ENCODE measurements around the gene FGF5.
"Not testable (repeated sequence)": the region's sequence is repeated elsewhere in the genome, so short reads cannot be mapped to it uniquely, and the experiment has no call there.

FGF5 gene

GRCh38 chr4:80295336-80295735, 28.9 kb downstream of the FGF5 start:
- Mint-ChIP-seq H3K4me1 (ENCODE audit: low read depth) (no peaks in the 10 kb centered on the region), H3K27ac (no peak overlapping the region), H3K36me3 (ENCODE audit: low read depth) (no peaks in the 10 kb centered on the region), H3K4me3 (no peak overlapping the region), H3K9me3 (no peaks in the 10 kb centered on the region), H3K27me3 (ENCODE audit: low read depth) (peaks cover 3% of the 10 kb centered on the region)

GRCh38 chr4:80295826-80296225, 29.4 kb downstream of the FGF5 start:
- Mint-ChIP-seq H3K9me3 (no peaks in the 10 kb centered on the region), H3K4me3 (no peak overlapping the region), H3K27ac (no peak overlapping the region), H3K4me1 (ENCODE audit: low read depth) (no peaks in the 10 kb centered on the region), H3K27me3 (ENCODE audit: low read depth) (peaks cover 3% of the 10 kb centered on the region), H3K36me3 (ENCODE audit: low read depth) (no peaks in the 10 kb centered on the region)

DNA sequence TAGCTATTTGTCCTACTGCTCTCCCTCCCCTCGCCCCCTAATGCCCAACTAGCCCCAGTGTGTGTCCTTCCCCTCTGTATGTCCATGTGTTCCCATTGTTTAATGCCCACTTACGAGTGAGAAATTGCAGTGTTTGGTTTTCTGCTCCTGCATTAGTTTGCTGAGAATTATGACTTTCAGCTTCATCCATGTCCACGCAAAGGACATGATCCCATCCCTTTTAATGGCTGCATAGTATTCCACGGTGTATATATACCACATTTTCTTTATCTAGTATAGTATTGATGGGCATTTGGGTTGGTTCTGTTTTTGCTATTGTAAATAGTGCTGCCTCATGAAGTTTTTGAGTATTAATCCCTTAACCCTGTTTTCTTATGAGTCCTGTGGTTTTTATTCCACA, 35.4 kb downstream of the FGF5 start:
- Mint-ChIP-seq H3K36me3 (ENCODE audit: low read depth) (no peaks in the 10 kb centered on the region), H3K27me3 (ENCODE audit: low read depth) (peaks cover 7% of the 10 kb centered on the region), H3K4me3 (no peak overlapping the region), H3K27ac (no peak overlapping the region), H3K9me3 (peaks cover 4% of the 10 kb centered on the region), H3K4me1 (ENCODE audit: low read depth) (no peaks in the 10 kb centered on the region)

DNA sequence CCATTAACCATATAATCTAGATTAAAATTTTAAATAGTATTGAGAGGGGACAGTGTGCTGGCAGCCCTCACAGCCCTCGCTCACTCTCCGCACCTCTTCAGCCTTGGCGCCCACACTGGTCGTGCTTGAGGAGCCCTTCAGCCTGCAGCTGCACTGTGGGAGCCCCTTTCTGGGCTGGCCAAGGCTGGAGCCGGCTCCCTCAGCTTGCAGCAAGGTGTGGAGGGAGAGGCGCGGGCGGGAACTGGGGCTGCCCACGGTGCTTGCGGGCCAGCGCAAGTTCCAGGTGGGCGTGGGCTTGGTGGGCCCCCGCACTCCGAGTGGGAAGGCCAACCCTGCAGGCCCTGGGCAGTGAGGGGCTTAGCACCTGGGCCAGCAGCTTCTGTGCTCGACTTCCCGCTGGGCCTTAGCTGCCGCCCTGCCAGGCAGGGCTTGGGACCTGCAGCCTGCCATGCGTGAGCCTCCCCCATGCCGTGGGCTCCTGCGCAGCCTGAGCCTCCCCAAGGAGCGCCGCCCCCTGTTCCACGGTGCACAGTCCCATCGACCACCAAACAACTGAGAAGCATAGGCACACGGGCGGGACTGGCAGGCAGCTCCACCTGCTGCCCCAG, 36.3 kb downstream of the FGF5 start:
- no peak overlapping the region for H3K4me3 Mint-ChIP-seq
- no peaks in the 10 kb centered on the region for H3K36me3 Mint-ChIP-seq (ENCODE audit: low read depth)
- H3K27me3 Mint-ChIP-seq (ENCODE audit: low read depth), result peaks cover 7% of the 10 kb centered on the region
- H3K27ac Mint-ChIP-seq, result no peak overlapping the region
- no peaks in the 10 kb centered on the region for H3K4me1 Mint-ChIP-seq (ENCODE audit: low read depth)
- peaks cover 4% of the 10 kb centered on the region for H3K9me3 Mint-ChIP-seq

GRCh38 chr4:80305466-80305865, 39.0 kb downstream of the FGF5 start:
- Mint-ChIP-seq H3K27ac (no peak overlapping the region), H3K9me3 (peaks cover 4% of the 10 kb centered on the region), H3K27me3 (ENCODE audit: low read depth) (peaks cover 10% of the 10 kb centered on the region), H3K36me3 (ENCODE audit: low read depth) (no peaks in the 10 kb centered on the region), H3K4me3 (no peak overlapping the region), H3K4me1 (ENCODE audit: low read depth) (no peaks in the 10 kb centered on the region)

DNA sequence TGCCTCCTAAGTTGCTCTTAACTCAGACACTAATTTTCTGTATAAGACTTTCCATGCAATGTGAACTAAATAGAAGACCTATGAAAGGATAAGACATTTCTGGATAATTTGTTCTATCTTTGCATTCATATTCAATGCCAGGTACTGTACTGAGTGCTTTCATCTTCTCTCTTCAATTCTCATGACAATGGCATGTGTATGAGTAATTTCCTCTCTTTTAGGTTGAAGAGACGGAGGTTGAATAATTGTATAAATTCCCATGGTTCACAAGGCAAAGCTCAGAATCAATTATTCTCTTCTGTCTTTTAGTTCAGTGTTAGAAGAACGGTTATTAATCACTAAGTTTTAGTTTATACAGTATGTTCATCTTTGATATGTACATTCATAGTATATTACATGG, 39.8 kb downstream of the FGF5 start:
- no peak overlapping the region for H3K4me3 Mint-ChIP-seq

GRCh38 chr4:80307183-80307735, 40.8 kb downstream of the FGF5 start:
- Mint-ChIP-seq H3K4me1 (ENCODE audit: low read depth) (no peaks in the 10 kb centered on the region), H3K27ac (no peak overlapping the region), H3K27me3 (ENCODE audit: low read depth) (peaks cover 14% of the 10 kb centered on the region), H3K9me3 (no peaks in the 10 kb centered on the region), H3K4me3 (no peak overlapping the region), H3K36me3 (ENCODE audit: low read depth) (no peaks in the 10 kb centered on the region)

More for the DNA sequence above, 39.8 kb downstream of the FGF5 start:
- H3K36me3 Mint-ChIP-seq (ENCODE audit: low read depth), result no peaks in the 10 kb centered on the region
- peaks cover 10% of the 10 kb centered on the region for H3K27me3 Mint-ChIP-seq (ENCODE audit: low read depth)
- H3K27ac Mint-ChIP-seq, result no peak overlapping the region
- H3K4me1 Mint-ChIP-seq (ENCODE audit: low read depth), result no peaks in the 10 kb centered on the region
- H3K9me3 Mint-ChIP-seq, result peaks cover 4% of the 10 kb centered on the region

DNA sequence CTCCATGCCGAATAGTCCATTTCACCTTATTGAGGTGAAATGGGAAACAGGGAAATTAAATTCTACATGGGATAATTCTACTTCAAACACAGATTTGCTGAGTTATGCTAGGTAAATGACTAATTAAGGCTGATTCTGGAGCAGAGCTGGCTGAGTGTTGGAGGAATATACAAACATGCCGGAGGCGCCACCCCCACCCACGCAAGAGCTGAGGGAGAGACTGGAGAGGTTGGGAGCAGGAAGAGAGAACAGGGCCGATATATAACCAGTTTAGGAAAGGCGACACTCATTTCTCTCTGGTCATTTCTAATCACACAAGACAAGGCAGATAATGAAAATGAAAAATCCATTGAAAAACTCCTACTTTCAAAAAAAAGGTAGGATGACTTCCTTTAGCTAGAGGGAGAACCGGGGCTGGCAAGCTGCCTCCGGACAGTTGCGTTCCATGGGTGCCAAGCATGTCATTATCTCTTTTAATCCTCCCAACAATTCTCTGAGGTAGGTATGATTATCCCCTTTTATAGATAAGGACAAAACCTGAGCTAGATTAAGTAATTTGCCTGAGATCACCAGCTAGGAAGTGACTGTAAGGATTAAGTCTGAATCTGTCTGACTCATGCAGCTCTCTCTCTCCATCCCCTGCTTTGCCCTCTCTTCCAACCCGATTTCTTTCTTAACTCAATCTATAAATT, 41.5 kb downstream of the FGF5 start:
- H3K4me3 Mint-ChIP-seq, result no peak overlapping the region
- H3K4me1 Mint-ChIP-seq (ENCODE audit: low read depth), result no peaks in the 10 kb centered on the region
- H3K9me3 Mint-ChIP-seq, result no peaks in the 10 kb centered on the region
- no peak overlapping the region for H3K27ac Mint-ChIP-seq
- H3K36me3 Mint-ChIP-seq (ENCODE audit: low read depth), result no peaks in the 10 kb centered on the region
- H3K27me3 Mint-ChIP-seq (ENCODE audit: low read depth), result peaks cover 15% of the 10 kb centered on the region

GRCh38 chr4:80308466-80308822, 42.0 kb downstream of the FGF5 start:
- H3K27me3 Mint-ChIP-seq (ENCODE audit: low read depth), result peaks cover 15% of the 10 kb centered on the region
- H3K4me3 Mint-ChIP-seq, result no peak overlapping the region
- H3K27ac Mint-ChIP-seq, result no peak overlapping the region

GRCh38 chr4:80309294-80310004, 43.0 kb downstream of the FGF5 start:
- H3K4me3 Mint-ChIP-seq, result no peak overlapping the region
- H3K9me3 Mint-ChIP-seq, result no peaks in the 10 kb centered on the region
- H3K27ac Mint-ChIP-seq, result no peak overlapping the region
- peaks cover 15% of the 10 kb centered on the region for H3K27me3 Mint-ChIP-seq (ENCODE audit: low read depth)
- H3K4me1 Mint-ChIP-seq (ENCODE audit: low read depth), result no peaks in the 10 kb centered on the region
- no peaks in the 10 kb centered on the region for H3K36me3 Mint-ChIP-seq (ENCODE audit: low read depth)

More at GRCh38 chr4:80308466-80308822, 42.0 kb downstream of the FGF5 start:
- H3K4me1 Mint-ChIP-seq (ENCODE audit: low read depth), result no peaks in the 10 kb centered on the region
- H3K9me3 Mint-ChIP-seq, result no peaks in the 10 kb centered on the region
- H3K36me3 Mint-ChIP-seq (ENCODE audit: low read depth), result no peaks in the 10 kb centered on the region

DNA sequence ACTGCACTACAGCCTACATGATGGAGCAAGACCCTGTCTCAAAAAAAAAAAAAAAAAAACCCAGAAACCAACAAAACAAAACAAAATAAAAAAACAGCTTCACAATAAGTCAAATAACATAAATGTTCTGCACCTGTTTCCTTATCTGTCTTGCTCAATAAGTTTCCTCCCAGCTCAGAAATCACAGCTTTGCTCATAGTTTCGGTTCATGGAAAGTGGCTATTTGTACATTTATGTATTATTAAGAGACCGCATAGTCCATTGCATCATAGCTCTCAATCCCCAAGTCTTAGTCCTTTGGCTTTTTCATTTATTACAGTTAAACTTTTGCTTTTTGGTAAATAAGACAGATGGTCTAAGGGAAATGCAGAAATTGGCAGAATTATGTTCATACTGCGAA, 44.7 kb downstream of the FGF5 start:
- H3K4me3 Mint-ChIP-seq, result no peak overlapping the region
- no peaks in the 10 kb centered on the region for H3K9me3 Mint-ChIP-seq
- H3K27ac Mint-ChIP-seq, result no peak overlapping the region
- no peaks in the 10 kb centered on the region for H3K4me1 Mint-ChIP-seq (ENCODE audit: low read depth)
- no peaks in the 10 kb centered on the region for H3K36me3 Mint-ChIP-seq (ENCODE audit: low read depth)
- peaks cover 11% of the 10 kb centered on the region for H3K27me3 Mint-ChIP-seq (ENCODE audit: low read depth)

DNA sequence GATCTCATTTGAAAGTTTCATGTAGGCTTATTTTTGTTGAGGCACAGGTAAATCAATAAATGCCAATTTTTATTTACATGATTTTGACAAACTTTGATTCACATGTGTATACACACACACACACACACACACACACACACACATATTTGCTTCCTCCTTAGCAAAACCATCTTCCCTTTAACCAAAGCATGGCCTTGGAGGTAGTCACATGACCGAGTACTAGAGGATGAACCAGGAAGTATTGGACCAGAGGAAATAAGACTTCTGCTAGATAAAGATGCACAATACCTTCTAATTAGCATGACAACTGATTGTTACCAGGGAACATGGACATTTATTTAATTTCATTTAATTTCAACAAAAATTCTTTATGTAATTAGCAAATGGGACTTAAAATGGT, 45.7 kb downstream of the FGF5 start:
- Mint-ChIP-seq H3K4me3 (no peak overlapping the region), H3K36me3 (ENCODE audit: low read depth) (no peaks in the 10 kb centered on the region), H3K4me1 (ENCODE audit: low read depth) (no peaks in the 10 kb centered on the region), H3K9me3 (no peaks in the 10 kb centered on the region), H3K27me3 (ENCODE audit: low read depth) (peaks cover 7% of the 10 kb centered on the region), H3K27ac (no peak overlapping the region)

GRCh38 chr4:80313627-80314026, 47.2 kb downstream of the FGF5 start:
- H3K9me3 Mint-ChIP-seq, result no peaks in the 10 kb centered on the region
- no peaks in the 10 kb centered on the region for H3K4me1 Mint-ChIP-seq (ENCODE audit: low read depth)
- no peaks in the 10 kb centered on the region for H3K36me3 Mint-ChIP-seq (ENCODE audit: low read depth)
- H3K27ac Mint-ChIP-seq, result no peak overlapping the region
- H3K4me3 Mint-ChIP-seq, result no peak overlapping the region
- peaks cover 13% of the 10 kb centered on the region for H3K27me3 Mint-ChIP-seq (ENCODE audit: low read depth)

DNA sequence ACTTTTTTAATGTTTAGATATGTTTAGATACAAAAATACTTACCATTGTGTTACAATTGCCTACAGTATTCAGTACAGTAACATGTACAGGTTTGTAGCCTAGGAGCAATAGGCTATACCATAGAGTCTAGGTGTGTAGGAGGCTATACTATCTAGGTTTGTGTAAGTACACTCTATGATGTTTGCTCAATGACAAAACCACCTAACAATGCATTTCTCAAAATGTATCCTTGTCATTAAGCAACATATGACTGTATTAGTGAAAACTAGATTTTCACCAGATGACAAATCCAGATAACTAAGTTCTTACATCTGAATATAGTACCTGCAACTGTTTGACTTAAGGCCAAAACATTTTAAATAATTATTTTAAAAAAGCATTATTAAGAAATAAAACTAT, 49.4 kb downstream of the FGF5 start:
- H3K27ac Mint-ChIP-seq; H3K36me3 Mint-ChIP-seq (ENCODE audit: low read depth); H3K9me3 Mint-ChIP-seq; H3K4me3 Mint-ChIP-seq; H3K4me1 Mint-ChIP-seq (ENCODE audit: low read depth): not testable (repeated sequence)
- peaks cover 17% of the 10 kb centered on the region for H3K27me3 Mint-ChIP-seq (ENCODE audit: low read depth)

- H3K27me3 Mint-ChIP-seq (ENCODE audit: low read depth), result peaks cover 19% of the 10 kb centered on the region
- H3K9me3 Mint-ChIP-seq, result no peaks in the 10 kb centered on the region
- no peak overlapping the region for H3K4me3 Mint-ChIP-seq
- H3K4me1 Mint-ChIP-seq (ENCODE audit: low read depth), result peaks cover 3% of the 10 kb centered on the region
- H3K36me3 Mint-ChIP-seq (ENCODE audit: low read depth), result no peaks in the 10 kb centered on the region
- H3K27ac Mint-ChIP-seq, result no peak overlapping the region
These were observed 54.9 kb downstream of the FGF5 start for GRCh38 chr4:80321341-80321740.
